ENCODE measurements around the gene EFCAB10.

DNA sequence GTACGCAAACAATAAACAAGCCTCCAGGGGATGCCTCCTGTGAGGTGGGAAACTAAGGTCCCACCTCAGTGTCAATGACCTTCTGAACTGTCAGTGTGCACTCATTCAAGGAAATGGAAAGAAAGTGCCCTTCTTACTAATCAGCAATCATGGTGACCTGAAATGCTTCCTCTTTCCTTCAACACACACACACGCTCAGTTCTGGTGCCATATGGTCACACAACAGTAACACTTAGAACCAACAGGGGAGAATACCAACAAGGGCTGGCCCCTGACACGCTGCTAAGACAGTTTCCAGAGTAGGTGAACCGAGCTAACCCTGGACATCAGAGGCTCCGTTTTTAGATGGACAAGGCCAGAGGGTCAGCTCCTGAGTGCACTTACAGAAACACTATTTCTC, 42.1 kb upstream of the EFCAB10 start:
- TF ChIP-seq, protein P1, sequence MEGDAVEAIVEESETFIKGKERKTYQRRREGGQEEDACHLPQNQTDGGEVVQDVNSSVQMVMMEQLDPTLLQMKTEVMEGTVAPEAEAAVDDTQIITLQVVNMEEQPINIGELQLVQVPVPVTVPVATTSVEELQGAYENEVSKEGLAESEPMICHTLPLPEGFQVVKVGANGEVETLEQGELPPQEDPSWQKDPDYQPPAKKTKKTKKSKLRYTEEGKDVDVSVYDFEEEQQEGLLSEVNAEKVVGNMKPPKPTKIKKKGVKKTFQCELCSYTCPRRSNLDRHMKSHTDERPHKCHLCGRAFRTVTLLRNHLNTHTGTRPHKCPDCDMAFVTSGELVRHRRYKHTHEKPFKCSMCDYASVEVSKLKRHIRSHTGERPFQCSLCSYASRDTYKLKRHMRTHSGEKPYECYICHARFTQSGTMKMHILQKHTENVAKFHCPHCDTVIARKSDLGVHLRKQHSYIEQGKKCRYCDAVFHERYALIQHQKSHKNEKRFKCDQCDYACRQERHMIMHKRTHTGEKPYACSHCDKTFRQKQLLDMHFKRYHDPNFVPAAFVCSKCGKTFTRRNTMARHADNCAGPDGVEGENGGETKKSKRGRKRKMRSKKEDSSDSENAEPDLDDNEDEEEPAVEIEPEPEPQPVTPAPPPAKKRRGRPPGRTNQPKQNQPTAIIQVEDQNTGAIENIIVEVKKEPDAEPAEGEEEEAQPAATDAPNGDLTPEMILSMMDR (IDR thresholded peaks at IDR 0.05): no peak
- TF ChIP-seq POLR2A (IDR thresholded peaks at IDR 0.05): no peak

Measured in esophagus squamous epithelium (tissue), 4 donors.